Right lobe of liver (tissue), 4 donors: ENCODE measurements around the gene DUSP15.

ENCODE experiments used
- POLR2A ChIP-seq: fragments of 450-650 bp; IDR thresholded peaks from one replicate; pipeline ENCODE4 v1.6.1; 2017; ENCODE audit warnings: antibody characterized with exemption, mild to moderate bottlenecking
- TF ChIP-seq, protein P1 (sequence below), 4 donors: fragments of 200-600 bp in 3 of 4; fragments of 450-650 bp in 1 of 4; IDR thresholded peaks; one replicate each; pipeline versions ENCODE4 v1.5.1 to v1.8.0; 2016 to 2022; ENCODE audit warnings: antibody characterized with exemption in 4 of 4, mild to moderate bottlenecking in 2 of 4
- donor health status: DM: no; HTN: no; CAD: no.
- donor health status: DM: no; HTN: no; CAD: no.
- donor health status: DM: no; HTN: yes; CAD: no.

DNA sequence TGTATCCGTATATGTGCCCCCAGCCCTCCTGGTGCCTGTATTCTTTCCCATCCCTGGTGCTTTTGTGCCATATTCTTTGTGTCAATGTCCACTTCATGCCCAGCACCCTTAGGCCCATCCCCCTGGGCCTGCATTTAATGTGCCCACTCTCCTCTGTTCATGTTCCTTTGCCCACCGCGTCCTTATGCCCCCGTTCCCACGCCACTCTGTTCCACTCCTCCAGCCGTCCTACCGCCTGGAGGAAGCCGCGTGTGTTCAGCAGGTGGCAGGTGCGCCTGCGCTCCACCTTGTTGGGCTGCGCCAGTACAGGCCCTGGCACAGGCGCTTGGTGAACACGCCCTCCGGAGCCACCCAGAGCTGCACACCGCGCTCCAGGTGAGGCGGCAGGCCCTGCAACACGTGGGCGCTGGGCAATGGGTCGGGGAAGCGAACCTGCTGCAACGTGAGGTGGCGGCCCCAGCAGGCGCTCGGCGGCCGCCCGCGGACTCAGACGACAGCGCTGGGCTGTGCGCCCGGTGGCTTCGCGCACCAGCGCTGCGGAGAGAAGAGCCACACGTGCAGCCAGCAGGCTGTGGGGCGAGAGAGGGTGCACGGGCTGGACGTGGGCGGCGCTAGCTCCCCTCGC is 20.9 kb downstream of the DUSP15 start:
- TF ChIP-seq, protein P1, sequence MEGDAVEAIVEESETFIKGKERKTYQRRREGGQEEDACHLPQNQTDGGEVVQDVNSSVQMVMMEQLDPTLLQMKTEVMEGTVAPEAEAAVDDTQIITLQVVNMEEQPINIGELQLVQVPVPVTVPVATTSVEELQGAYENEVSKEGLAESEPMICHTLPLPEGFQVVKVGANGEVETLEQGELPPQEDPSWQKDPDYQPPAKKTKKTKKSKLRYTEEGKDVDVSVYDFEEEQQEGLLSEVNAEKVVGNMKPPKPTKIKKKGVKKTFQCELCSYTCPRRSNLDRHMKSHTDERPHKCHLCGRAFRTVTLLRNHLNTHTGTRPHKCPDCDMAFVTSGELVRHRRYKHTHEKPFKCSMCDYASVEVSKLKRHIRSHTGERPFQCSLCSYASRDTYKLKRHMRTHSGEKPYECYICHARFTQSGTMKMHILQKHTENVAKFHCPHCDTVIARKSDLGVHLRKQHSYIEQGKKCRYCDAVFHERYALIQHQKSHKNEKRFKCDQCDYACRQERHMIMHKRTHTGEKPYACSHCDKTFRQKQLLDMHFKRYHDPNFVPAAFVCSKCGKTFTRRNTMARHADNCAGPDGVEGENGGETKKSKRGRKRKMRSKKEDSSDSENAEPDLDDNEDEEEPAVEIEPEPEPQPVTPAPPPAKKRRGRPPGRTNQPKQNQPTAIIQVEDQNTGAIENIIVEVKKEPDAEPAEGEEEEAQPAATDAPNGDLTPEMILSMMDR (IDR thresholded peaks at IDR 0.05), result no peak
- TF ChIP-seq POLR2A, result no peak
